K562 (cell line): ENCODE results near the gene RAB3GAP2. TPM values are rescaled to one million over a fixed set of nuclear protein-coding genes. Genes with fewer than 3 reads are reported as not detected.

Experiments
- BRCA1 ChIP-seq, 2 experiments: fragments of 450-650 bp in 1 of 2; sonication (generic) in 1 of 2; formaldehyde crosslinking in 1 of 2; IDR thresholded peaks; 2 replicates each; pipeline versions ENCODE4 v1.5.0 to v1.6.1; 2017 to 2020; ENCODE audit warnings: mild to moderate bottlenecking in 1 of 2, missing genetic modification reagents in 1 of 2
- DPF2 ChIP-seq: fragments of 450-650 bp; IDR thresholded peaks from 2 replicates; pipeline ENCODE4 v1.6.1; 2016
- E2F8 ChIP-seq: fragments of 450-650 bp; IDR thresholded peaks from 2 replicates; pipeline ENCODE4 v1.7.1; 2018; ENCODE audit warnings: mild to moderate bottlenecking, low read depth; ENCODE audit not compliant: partially characterized antibody
- MED1 ChIP-seq: sonication (generic); formaldehyde crosslinking; IDR thresholded peaks from 2 replicates; pipeline ENCODE4 v1.8.1; 2023; ENCODE audit warnings: missing genetic modification reagents, borderline replicate concordance
- NCOA2 ChIP-seq, 2 experiments: fragments of 450-650 bp; IDR thresholded peaks; 2 replicates each; pipeline ENCODE4 v1.6.1; 2018; ENCODE audit warnings: mild to moderate bottlenecking in 2 of 2, moderate library complexity in 1 of 2; ENCODE audit not compliant: partially characterized antibody in 2 of 2
- RBM25 ChIP-seq: fragments of 200-400 bp; formaldehyde crosslinking; IDR thresholded peaks from 2 replicates; pipeline ENCODE4 v1.6.1; 2018; ENCODE audit warnings: low read length, low read depth, moderate library complexity; ENCODE audit not compliant: severe bottlenecking
- RCOR1 ChIP-seq, 2 experiments: IDR thresholded peaks; 2 replicates each; pipeline ENCODE4 v1.6.1; 2012; ENCODE audit warnings: low read depth in 2 of 2, low read length in 2 of 2, borderline replicate concordance in 1 of 2, improper control_type of control experiment in 1 of 2
- SMARCE1 ChIP-seq: fragments of 450-650 bp; IDR thresholded peaks from 2 replicates; pipeline ENCODE4 v1.7.1; 2016; ENCODE audit warnings: mild to moderate bottlenecking
- SNRNP70 ChIP-seq: fragments of 200-400 bp; formaldehyde crosslinking; optimal IDR thresholded peaks from 2 replicates; pipeline ENCODE3; 2017; ENCODE audit warnings: low read depth, low read length
- ZBED1 ChIP-seq: IDR thresholded peaks from 2 replicates; pipeline ENCODE4 v1.6.1; 2014
- ZNF133 ChIP-seq: fragments of 250-450 bp; sonication (Bioruptor Pico); IDR thresholded peaks from 2 replicates; pipeline ENCODE4 v1.4.0; 2020; ENCODE audit warnings: mild to moderate bottlenecking
- polyA plus RNA-seq, 8 experiments: library from polyadenylated mRNA; depleted of rRNA in 4 of 8; stranded (reverse) in 5 of 8; unstranded in 3 of 8; fragments of >200 nt; fragmentation: Nextera tagmentation in 2 of 8; fragmentation: Illumina TruSeq in 1 of 8; extraction: Ambion mirVana in 2 of 8; extraction: Trizol in 1 of 8; gene quantifications; 2 replicates each; pipeline versions ENCODE4 v1.2.1 to v1.2.3, GENCODE V29; 2011 to 2014; ENCODE audit warnings: inconsistent platforms in 1 of 8, missing spikeins in 1 of 8
- total RNA-seq, 7 experiments: library from RNA; depleted of rRNA in 6 of 7; stranded (reverse); fragments of >200 nt in 6 of 7; fragmentation: Illumina TruSeq in 2 of 7; extraction: Trizol in 2 of 7; gene quantifications; 2 replicates each; pipeline versions ENCODE4 v1.2.1 to v1.2.3, GENCODE V29; 2011 to 2021; ENCODE audit warnings: low replicate concordance in 1 of 7

Gene RAB3GAP2
- total and polyA plus RNA-seq, 9 of the 15 experiments (the other 6 are each of a cell fraction or from before 2014, with no cell fraction given), result 14.1 to 69.1 (median 32.2) TPM

- TF ChIP-seq E2F8 (no peak), ZNF133 (CRISPR knock-in tag) (no peak), NCOA2 (IDR thresholded peaks at IDR 0.05; ENCODE audit: partially characterized antibody in 2 of 2) (no peak), DPF2 (no peak), MED1 (CRISPR knock-in tag) (no peak), SNRNP70 (no peak), ZBED1 (no peak), SMARCE1 (no peak), BRCA1 (IDR thresholded peaks at IDR 0.05) (no peak), BRCA1 (CRISPR knock-in tag; IDR thresholded peaks at IDR 0.05) (no peak), RCOR1 (IDR thresholded peaks at IDR 0.05; ENCODE audit: borderline replicate concordance in 1 of 2, low read depth in 2 of 2, low read length in 2 of 2) (no peak), RBM25 (no peak)
- TF ChIP-seq, all 486 proteins: peak for 0
These were observed 35.4 kb upstream of the RAB3GAP2 start (continued) for GRCh38 chr1:220307607-220308006.
